ENCODE data around the gene CHML.

CHML gene

GRCh38 chr1:241622669-241623068 is 17.5 kb downstream of the CHML start:
- DNase-seq (ENCODE audit: low read depth in 2 of 2): no peak

GRCh38 chr1:241617426-241617825 is 22.7 kb downstream of the CHML start:
- DNase-seq (ENCODE audit: low read depth in 2 of 2): no peak

- DNase-seq (ENCODE audit: low read depth in 2 of 2): no peak
Measured at GRCh38 chr1:241615043-241615974, 24.9 kb downstream of the CHML start.

GRCh38 chr1:241614572-241614971 is 25.6 kb downstream of the CHML start:
- no peak for DNase-seq (ENCODE audit: low read depth in 2 of 2)

- no peak for DNase-seq (ENCODE audit: low read depth in 2 of 2)
Measured at GRCh38 chr1:241614144-241614543, 26.0 kb downstream of the CHML start.

- DNase-seq (ENCODE audit: low read depth in 2 of 2): no peak
Measured at GRCh38 chr1:241612533-241613477, 27.4 kb downstream of the CHML start.

- DNase-seq (ENCODE audit: low read depth in 2 of 2): no peak
Measured at GRCh38 chr1:241611736-241612135, 28.4 kb downstream of the CHML start.

GRCh38 chr1:241611063-241611462 is 29.1 kb downstream of the CHML start:
- no peak for DNase-seq (ENCODE audit: low read depth in 2 of 2)

GRCh38 chr1:241610056-241610815 is 29.9 kb downstream of the CHML start:
- DNase-seq (ENCODE audit: low read depth in 2 of 2): no peak

GRCh38 chr1:241608379-241609033 is 31.7 kb downstream of the CHML start:
- DNase-seq (ENCODE audit: low read depth in 2 of 2): no peak

- DNase-seq (ENCODE audit: low read depth in 2 of 2): no peak
Measured at GRCh38 chr1:241607497-241607896, 32.7 kb downstream of the CHML start.

GRCh38 chr1:241606544-241606943 is 33.6 kb downstream of the CHML start:
- DNase-seq (ENCODE audit: low read depth in 2 of 2): no peak

GRCh38 chr1:241605146-241605805 is 34.9 kb downstream of the CHML start:
- no peak for DNase-seq (ENCODE audit: low read depth in 2 of 2)

- DNase-seq (ENCODE audit: low read depth in 2 of 2): no peak
Measured at GRCh38 chr1:241603731-241604245, 36.4 kb downstream of the CHML start.

GRCh38 chr1:241600496-241600901 is 39.7 kb downstream of the CHML start:
- DNase-seq (ENCODE audit: low read depth in 2 of 2): no peak

- no peak for DNase-seq (ENCODE audit: low read depth in 2 of 2)
Measured at GRCh38 chr1:241598249-241598648, 41.9 kb downstream of the CHML start.

GRCh38 chr1:241596633-241597032 is 43.5 kb downstream of the CHML start:
- DNase-seq (ENCODE audit: low read depth in 2 of 2): no peak

- no peak for DNase-seq (ENCODE audit: low read depth in 2 of 2)
Measured at GRCh38 chr1:241593186-241593585, 47.0 kb downstream of the CHML start.

- DNase-seq (ENCODE audit: low read depth in 2 of 2): no peak
Measured at GRCh38 chr1:241592273-241592958, 47.8 kb downstream of the CHML start.

GRCh38 chr1:241591736-241592135 is 48.4 kb downstream of the CHML start:
- no peak for DNase-seq (ENCODE audit: low read depth in 2 of 2)
